Endothelial cell of umbilical vein (primary cell): Measurements from ENCODE around the gene SLC1A1. TPM values are rescaled to one million over a fixed set of nuclear protein-coding genes. Genes with fewer than 3 reads are reported as not detected.

Source experiments
- BruUV-seq: library from RNA; stranded (reverse); fragments of 400-500 nt; replicated peaks from 2 replicates; lab custom pipeline; 2021; lab: Mats Ljungman, UMichigan
- CTCF ChIA-PET: fragments of 300-600, 350-600 bp; sonication (Branson Sonifier 250); formaldehyde crosslinking; loops from one replicate; lab custom pipeline; 2021; ENCODE audit warnings: antibody characterized with exemption, inconsistent platforms; lab: Charles Lee
- POLR2A ChIA-PET: fragments of 300-600, 350-600 bp; sonication (Branson Sonifier 250); formaldehyde crosslinking; loops from one replicate; lab custom pipeline; 2021; ENCODE audit warnings: antibody characterized with exemption, inconsistent platforms; lab: Charles Lee
- DNase-seq: peaks from one replicate; pipeline ENCODE4 v3.0.0-alpha.2; 2011; ENCODE audit warnings: low read depth, low spot score
- FAIRE-seq: peaks from 2 replicates; lab custom pipeline; 2011; peaks lifted over from hg19 to GRCh38; lab: Jason Lieb, UNC
- H2AFZ ChIP-seq: 2 replicates; pipeline ENCODE4 v1.6.0; 2012; ENCODE audit warnings: low read depth, low read length, control low read depth, inconsistent platforms
- H3K27ac ChIP-seq: 2 replicates; pipeline ENCODE4 v1.5.1; 2011; ENCODE audit warnings: low read depth, mild to moderate bottlenecking, control low read depth, low read length, moderate library complexity; ENCODE audit not compliant: insufficient read depth
- H3K27me3 ChIP-seq, 2 experiments: 2 replicates each; pipeline versions ENCODE4 v1.6.0 to v1.6.1; 2011; ENCODE audit warnings: low read length in 2 of 2, mixed read lengths in 1 of 2; ENCODE audit not compliant: control insufficient read depth in 2 of 2, insufficient read depth in 2 of 2
- H3K36me3 ChIP-seq, 2 experiments: 2 replicates in 1 of 2; 3 replicates in 1 of 2; pipeline ENCODE4 v1.5.1; 2011; ENCODE audit warnings: low read length in 2 of 2, mild to moderate bottlenecking in 1 of 2, moderate library complexity in 1 of 2; ENCODE audit not compliant: control insufficient read depth in 2 of 2, insufficient read depth in 2 of 2; ENCODE audit errors: extremely low read depth in 1 of 2
- H3K4me1 ChIP-seq: 3 replicates; pipeline ENCODE4 v1.5.1; 2011; ENCODE audit warnings: mild to moderate bottlenecking, low read length; ENCODE audit not compliant: control insufficient read depth, insufficient read depth; ENCODE audit errors: extremely low read depth
- H3K4me2 ChIP-seq: 2 replicates; pipeline ENCODE4 v1.6.1; 2011; ENCODE audit warnings: low read length, control low read depth, mixed read lengths; ENCODE audit not compliant: insufficient read depth
- H3K4me3 ChIP-seq, 3 experiments: fragments of 200-600 bp in 1 of 3; sonication (generic), shearing (Covaris generic) in 1 of 3; replicated peaks in 1 of 3; 2 replicates each; pipeline ENCODE4 v1.5.1; 2011 to 2016; ENCODE audit warnings: control low read depth in 3 of 3, low read length in 3 of 3, mild to moderate bottlenecking in 2 of 3, inconsistent platforms in 1 of 3, low read depth in 1 of 3, moderate library complexity in 1 of 3; ENCODE audit not compliant: insufficient read depth in 1 of 3
- H3K79me2 ChIP-seq: 2 replicates; pipeline ENCODE4 v1.6.0; 2012; ENCODE audit warnings: low read length, inconsistent platforms; ENCODE audit not compliant: control insufficient read depth, insufficient read depth
- H3K9ac ChIP-seq: replicated peaks from 2 replicates; pipeline ENCODE3; 2011; ENCODE audit warnings: low read length, control low read depth; ENCODE audit not compliant: insufficient read depth; ENCODE audit errors: extremely low read depth
- H3K9me1 ChIP-seq: replicated peaks from 3 replicates; pipeline ENCODE4 v1.6.0; 2011; ENCODE audit warnings: mild to moderate bottlenecking, low read length; ENCODE audit not compliant: control insufficient read depth, insufficient read depth; ENCODE audit errors: extremely low read depth
- H3K9me3 ChIP-seq: replicated peaks from 2 replicates; pipeline ENCODE4 v1.5.1; 2012; ENCODE audit warnings: low read length, inconsistent platforms; ENCODE audit not compliant: control insufficient read depth, insufficient read depth
- H4K20me1 ChIP-seq: replicated peaks from 2 replicates; pipeline ENCODE3; 2011; ENCODE audit warnings: mild to moderate bottlenecking, low read length; ENCODE audit not compliant: control insufficient read depth, insufficient read depth; ENCODE audit errors: extremely low read depth
- CTCF ChIP-seq, 2 donors: IDR thresholded peaks; 1 replicate in 1 of 2; 2 replicates in 1 of 2; pipeline ENCODE4 v1.5.1; 2011; ENCODE audit warnings: low read length in 2 of 2, mild to moderate bottlenecking in 2 of 2, moderate library complexity in 2 of 2, control low read depth in 1 of 2, inconsistent platforms in 1 of 2, low read depth in 1 of 2; ENCODE audit not compliant: insufficient read depth in 1 of 2; ENCODE audit errors: extremely low read depth in 1 of 2
- EZH2 ChIP-seq: IDR thresholded peaks from 2 replicates; pipeline ENCODE4 v1.6.1; 2012; ENCODE audit warnings: borderline replicate concordance, low read depth, mild to moderate bottlenecking, moderate library complexity, low read length, inconsistent platforms; ENCODE audit not compliant: severe bottlenecking
- FOS ChIP-seq: IDR thresholded peaks from 2 replicates; pipeline ENCODE4 v1.6.1; 2011; ENCODE audit warnings: mild to moderate bottlenecking, low read length, moderate library complexity, borderline replicate concordance; ENCODE audit not compliant: insufficient read depth
- GATA2 ChIP-seq: IDR thresholded peaks from 2 replicates; pipeline ENCODE4 v1.7.0; 2011; ENCODE audit warnings: low read depth, mild to moderate bottlenecking, moderate library complexity, mixed read lengths, low read length; ENCODE audit not compliant: insufficient read length, insufficient read depth
- JUN ChIP-seq: IDR thresholded peaks from 2 replicates; pipeline ENCODE4 v1.6.1; 2011; ENCODE audit warnings: borderline replicate concordance, low read depth; ENCODE audit not compliant: insufficient read length, insufficient read depth
- MAX ChIP-seq: IDR thresholded peaks from 2 replicates; pipeline ENCODE4 v1.6.1; 2011; ENCODE audit not compliant: insufficient read depth, insufficient read length
- MYC ChIP-seq: IDR thresholded peaks from one replicate; pipeline ENCODE4 v1.6.1; 2011; ENCODE audit warnings: mild to moderate bottlenecking, low read depth, low read length
- POLR2A ChIP-seq: IDR thresholded peaks from 2 replicates; pipeline ENCODE4 v1.6.1; 2012; ENCODE audit warnings: low read depth, mild to moderate bottlenecking, control low read depth, low read length
- POLR2AphosphoS5 ChIP-seq: IDR thresholded peaks from 2 replicates; pipeline ENCODE4 v1.6.1; 2012; ENCODE audit warnings: low read depth, mild to moderate bottlenecking, control low read depth, low read length, moderate library complexity; ENCODE audit not compliant: insufficient read depth
- dilution Hi-C: fragments of 300-500 bp; cut with MboI; formaldehyde crosslinking; loops from one replicate; pipeline ENCODE4 v1.15.0; 2019; ENCODE audit warnings: low sequenced_read_pairs; ENCODE audit not compliant: extremely low pct_ligation_motif_present
- intact Hi-C: fragments of 100-400 bp; cut with micrococcal nuclease; formaldehyde crosslinking; loops from one replicate; pipeline ENCODE4 v1.10.0; 2022
- polyA plus RNA-seq, 4 experiments: library from polyadenylated mRNA; depleted of rRNA in 3 of 4; stranded (reverse) in 3 of 4; unstranded in 1 of 4; fragments of >200 nt; gene quantifications; 2 replicates each; pipeline versions ENCODE4 v1.2.1 to v1.2.3, GENCODE V29; 2011 to 2012; ENCODE audit warnings: missing spikeins in 1 of 4
- total RNA-seq: library from RNA; stranded (reverse); gene quantifications from 2 replicates; pipeline ENCODE4 v1.2.3, GENCODE V29; 2021

Gene SLC1A1
- total and polyA plus RNA-seq, 2 donors (not counting 3 experiments of a cell fraction or from before 2014, with no cell fraction given): 5.8 to 8.3 TPM

DNA sequence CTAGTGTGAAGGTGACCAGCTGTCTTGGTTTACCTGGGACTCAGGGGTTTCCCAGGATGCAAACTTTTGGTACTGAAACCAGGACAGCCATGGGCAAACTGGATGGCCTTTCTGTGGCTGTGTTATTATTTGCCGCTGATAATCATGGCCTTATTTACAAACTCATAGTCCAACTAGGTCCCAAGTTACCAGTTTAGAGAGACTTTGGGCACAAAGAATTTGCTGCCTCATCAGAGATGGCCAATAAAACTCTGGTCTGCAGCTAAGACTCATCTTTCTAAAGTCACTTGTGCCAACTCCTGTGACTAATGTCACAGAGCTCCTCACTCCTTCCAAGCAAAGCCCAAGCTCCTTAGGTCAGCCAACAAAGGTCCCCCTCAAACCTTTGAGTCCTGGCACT lies 124.4 kb downstream of the SLC1A1 start:
- dilution Hi-C loops (no loop called here), intact Hi-C loops (no loop called here)
- H3K9ac ChIP-seq: no peak overlapping the region
- H3K79me2 ChIP-seq: no peaks in the 10 kb centered on the region
- H3K36me3 ChIP-seq: no peaks in the 10 kb centered on the region
- ChIA-PET CTCF (no interaction called here), POLR2A (no interaction called here)
- H3K27me3 ChIP-seq: peaks cover 0 to 1% of the 10 kb centered on the region in 2 experiments
- H3K4me2 ChIP-seq: no peak overlapping the region
- FAIRE-seq (no peak), DNase-seq (no peak)
- no peak overlapping the region for H3K4me3 ChIP-seq
- H3K4me1 ChIP-seq: peaks cover 4% of the 10 kb centered on the region
- H4K20me1 ChIP-seq: no peaks in the 10 kb centered on the region
- no peak overlapping the region for H2AFZ ChIP-seq
- H3K9me1 ChIP-seq: no peaks in the 10 kb centered on the region
- TF ChIP-seq EZH2 (no peak), MAX (no peak), MYC (no peak), CTCF (IDR thresholded peaks at IDR 0.05; ENCODE audit: extremely low read depth in 1 of 2, insufficient read depth in 1 of 2, low read depth in 1 of 2, low read length in 2 of 2) (no peak), POLR2AphosphoS5 (no peak), JUN (no peak), POLR2A (no peak), FOS (no peak), GATA2 (no peak)
- H3K9me3 ChIP-seq: no peaks in the 10 kb centered on the region
- no TSS peak for BruUV-seq
- no peak overlapping the region for H3K27ac ChIP-seq
